GM19395 (cell line): ENCODE results near the gene GDF10.

Experiments used
- ATAC-seq: cut with Tn5 transposase; IDR thresholded peaks from one replicate; pipeline ENCODE4 v1.9.1; 2021; ENCODE audit warnings: mild to moderate bottlenecking, moderate library complexity; ENCODE audit not compliant: unreplicated experiment

The GDF10 gene

DNA sequence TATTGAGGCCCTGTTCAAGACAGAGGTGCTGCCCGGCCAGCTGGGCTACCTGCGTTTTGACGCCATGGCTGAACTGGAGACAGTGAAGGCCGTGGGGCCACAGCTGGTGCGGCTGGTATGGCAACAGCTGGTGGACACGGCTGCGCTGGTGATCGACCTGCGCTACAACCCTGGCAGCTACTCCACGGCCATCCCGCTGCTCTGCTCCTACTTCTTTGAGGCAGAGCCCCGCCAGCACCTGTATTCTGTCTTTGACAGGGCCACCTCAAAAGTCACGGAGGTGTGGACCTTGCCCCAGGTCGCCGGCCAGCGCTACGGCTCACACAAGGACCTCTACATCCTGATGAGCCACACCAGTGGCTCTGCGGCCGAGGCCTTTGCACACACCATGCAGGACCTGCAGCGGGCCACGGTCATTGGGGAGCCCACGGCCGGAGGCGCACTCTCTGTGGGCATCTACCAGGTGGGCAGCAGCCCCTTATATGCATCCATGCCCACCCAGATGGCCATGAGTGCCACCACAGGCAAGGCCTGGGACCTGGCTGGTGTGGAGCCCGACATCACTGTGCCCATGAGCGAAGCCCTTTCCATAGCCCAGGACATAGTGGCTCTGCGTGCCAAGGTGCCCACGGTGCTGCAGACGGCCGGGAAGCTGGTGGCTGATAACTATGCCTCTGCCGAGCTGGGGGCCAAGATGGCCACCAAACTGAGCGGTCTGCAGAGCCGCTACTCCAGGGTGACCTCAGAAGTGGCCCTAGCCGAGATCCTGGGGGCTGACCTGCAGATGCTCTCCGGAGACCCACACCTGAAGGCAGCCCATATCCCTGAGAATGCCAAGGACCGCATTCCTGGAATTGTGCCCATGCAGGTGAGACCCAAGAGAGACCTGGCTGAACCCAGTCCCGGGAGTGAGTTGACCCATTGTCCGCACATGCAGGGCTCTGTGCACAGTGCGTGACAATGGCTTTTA lies 51.0 kb downstream of the GDF10 start:
- no peak for ATAC-seq

- no peak for ATAC-seq
Measured at GRCh38 chr10:47351899-47352815, 52.2 kb downstream of the GDF10 start.

- no peak for ATAC-seq
Measured at GRCh38 chr10:47353351-47353750, 53.4 kb downstream of the GDF10 start.

GRCh38 chr10:47354165-47354564 lies 54.2 kb downstream of the GDF10 start:
- ATAC-seq, result no peak

DNA sequence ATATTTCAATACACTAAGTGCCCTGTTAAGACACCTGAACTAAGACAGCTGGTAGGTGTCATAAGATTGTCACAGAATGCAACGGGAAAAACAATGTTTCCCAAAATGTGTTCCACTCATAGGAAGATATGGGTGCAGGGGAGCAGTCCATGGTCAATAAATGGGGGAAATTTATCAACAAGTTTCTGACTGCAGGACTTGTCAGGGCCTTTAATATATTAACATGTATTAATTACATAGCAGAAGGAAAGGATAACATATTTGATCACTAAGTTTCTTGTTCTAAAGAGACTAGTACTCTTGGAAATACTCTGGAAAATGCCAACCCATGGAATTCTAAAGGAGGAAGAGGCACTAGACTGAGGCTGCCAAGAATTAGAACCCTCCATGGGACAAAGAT lies 54.9 kb downstream of the GDF10 start:
- no peak for ATAC-seq

DNA sequence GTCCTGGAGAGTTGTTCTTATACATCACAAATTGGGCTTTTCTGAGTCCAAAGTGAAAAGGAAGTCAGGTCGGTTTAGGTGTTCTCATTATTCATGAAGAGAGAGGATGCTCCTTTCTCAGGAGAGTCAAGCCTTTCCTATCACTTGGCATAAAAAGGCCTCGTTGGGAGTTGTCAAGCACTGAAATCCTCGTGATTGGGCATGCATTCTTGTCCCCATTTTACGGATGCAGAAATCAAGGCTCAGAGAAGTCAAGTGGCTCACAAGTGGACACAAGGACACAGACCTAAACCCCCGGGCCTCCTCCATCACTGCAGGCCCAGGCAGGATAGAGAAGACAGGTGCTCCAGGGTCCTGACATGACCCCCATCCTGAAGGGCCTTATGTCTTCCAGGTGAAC lies 56.7 kb downstream of the GDF10 start:
- no peak for ATAC-seq

GRCh38 chr10:47357131-47357582 lies 57.2 kb downstream of the GDF10 start:
- ATAC-seq, result no peak

- ATAC-seq, result no peak
Measured at GRCh38 chr10:47357911-47358310, 57.9 kb downstream of the GDF10 start.

DNA sequence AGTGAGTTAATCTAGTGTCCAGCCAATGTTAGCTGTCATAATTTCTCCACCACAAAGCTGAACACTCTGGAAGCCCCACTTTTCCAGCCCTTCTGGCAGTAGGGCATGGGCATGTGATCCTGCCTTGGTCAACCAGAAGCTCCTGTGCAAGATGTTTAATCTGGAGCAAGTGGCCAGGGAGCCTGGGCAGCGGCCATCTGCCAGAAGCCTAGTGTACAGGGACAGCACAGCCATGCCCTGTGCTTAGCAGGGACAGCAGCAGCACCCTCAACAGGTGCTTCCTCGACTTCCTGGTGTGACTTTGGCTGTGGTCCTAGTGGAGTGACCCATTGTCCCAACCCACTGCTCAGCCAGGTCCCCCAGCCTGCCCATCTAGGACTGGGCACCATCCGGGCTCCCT lies 58.5 kb downstream of the GDF10 start:
- no peak for ATAC-seq

DNA sequence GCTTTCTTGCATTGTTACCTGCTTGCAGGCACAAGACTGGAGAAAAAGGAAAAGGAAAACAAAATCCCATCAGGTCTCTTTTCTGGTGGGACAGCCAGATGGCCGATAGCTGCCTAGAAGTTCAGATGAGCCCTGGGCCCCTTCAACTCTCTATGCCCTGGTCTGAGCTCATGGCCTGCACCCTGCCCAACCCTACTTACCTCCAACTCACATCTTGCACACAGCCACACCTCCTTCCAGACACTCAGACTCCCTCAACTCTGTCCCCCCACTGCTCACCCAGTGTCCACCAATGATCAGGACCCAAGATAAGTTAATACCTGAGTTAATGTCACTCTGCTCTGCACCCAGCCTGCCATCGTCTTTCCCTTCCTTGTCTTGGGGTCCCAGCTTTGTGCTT lies 59.1 kb downstream of the GDF10 start:
- ATAC-seq, result no peak

DNA sequence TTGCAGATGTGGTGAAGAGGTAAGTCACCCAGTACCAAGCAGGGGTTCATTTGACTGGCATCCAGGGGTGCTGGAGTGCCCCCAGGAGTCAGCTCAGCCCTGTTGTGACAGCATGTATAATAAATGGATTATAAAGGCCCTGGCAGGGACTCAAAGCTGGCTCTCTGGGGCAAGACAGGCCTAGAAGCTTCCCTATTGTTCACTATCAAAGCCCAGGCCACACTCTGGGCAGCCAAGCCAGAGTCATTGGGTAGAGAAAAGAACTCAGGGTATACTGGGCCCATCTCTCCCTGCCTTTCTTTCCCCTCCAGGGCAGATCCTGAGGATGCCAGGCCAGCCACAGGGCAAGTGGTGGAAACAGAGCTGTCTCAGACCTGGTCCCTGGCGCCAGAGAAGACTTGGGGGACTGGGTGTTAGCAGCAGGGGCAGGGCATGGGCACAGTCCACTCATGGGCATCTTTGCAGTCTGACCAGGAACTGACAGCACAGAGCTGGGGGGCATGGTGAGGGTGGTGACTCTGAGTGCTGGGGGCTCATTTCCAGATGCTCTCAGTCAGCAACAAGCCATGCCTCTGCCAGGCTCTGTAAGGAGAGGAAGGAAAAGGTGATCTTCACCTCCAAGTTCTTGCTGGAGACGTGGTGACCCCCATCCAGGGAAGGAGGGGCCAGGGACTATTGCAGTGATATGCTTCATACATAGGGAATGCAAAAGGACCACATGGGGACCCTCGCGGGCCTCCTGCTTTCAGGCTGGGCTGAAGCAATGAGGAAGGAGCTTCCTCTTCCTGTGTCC lies 59.8 kb downstream of the GDF10 start:
- ATAC-seq, result no peak

DNA sequence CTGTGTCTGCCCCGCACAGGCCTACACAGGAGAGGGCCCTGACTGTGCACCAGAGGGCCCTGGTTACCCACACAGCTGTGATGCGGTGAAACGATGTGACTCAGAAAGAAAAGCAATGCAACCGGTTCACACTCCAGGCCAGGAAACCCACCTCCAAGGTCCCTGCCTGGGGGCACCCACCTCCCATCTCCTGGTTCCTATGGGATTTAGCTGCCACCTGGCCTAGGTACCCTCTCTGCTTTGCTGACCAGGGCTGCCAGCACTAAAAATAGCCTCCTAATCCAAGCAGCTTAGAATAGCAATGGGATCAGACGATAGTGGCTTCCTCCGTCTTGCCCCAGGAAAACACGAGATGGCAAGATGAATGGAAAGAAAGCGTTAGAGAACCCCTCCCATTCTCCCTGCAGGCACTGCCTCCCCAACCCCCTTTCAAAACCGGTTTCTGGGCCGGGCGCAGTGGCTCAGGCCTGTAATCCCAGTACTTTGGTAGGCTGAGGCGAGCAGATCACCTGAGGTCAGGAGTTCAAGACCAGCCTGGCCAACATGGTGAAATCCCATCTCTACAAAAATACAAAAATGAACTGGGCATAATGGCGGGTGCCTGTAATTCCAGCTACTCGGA lies 60.5 kb downstream of the GDF10 start:
- ATAC-seq, result no peak

DNA sequence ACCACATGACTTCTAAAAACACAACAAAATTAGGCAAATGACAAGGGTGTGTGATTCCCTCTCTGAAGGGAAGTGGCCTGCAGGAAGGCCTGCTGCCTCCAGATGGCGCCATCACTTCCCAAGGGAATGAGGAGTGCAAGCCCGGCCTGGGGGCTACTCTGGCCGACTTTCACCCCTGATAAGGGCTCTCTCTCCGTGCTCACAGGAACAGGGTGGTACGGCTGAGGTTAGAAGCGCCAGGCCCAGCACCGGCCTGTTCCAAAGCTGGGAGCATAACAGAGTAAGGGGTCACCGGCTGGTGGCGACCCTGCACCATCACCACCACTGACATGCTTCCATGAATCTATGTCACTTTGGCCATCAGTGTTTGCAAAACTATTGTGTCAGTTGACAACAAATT lies 61.3 kb downstream of the GDF10 start:
- ATAC-seq, result no peak

DNA sequence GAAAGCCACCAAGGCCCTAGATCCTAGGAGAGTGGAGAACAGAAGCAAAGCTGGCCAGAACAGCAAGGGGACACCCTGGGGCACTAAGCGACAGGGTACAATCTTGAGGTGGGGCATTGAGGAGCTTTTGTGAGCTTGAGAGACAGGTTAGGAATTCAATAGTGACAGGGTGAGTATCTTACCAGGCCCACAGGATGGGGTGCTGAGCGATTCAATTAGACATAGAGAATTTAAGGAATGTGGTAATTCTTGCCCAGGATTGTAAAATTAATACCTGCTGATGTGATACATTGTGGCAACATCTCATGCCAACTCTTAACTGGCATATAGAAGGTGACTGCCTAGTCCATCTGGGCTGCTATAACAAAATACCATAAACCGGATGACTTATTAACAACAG lies 62.2 kb downstream of the GDF10 start:
- ATAC-seq, result no peak
